HG02610 (cell line): ENCODE data around the gene ANKRD30B.
"Not testable (repeated sequence)": the region's sequence is repeated elsewhere in the genome, so short reads cannot be mapped to it uniquely, and the experiment has no call there.

Experiments used
- ATAC-seq: cut with Tn5 transposase; IDR thresholded peaks from one replicate; pipeline ENCODE4 v1.9.1; 2021; ENCODE audit warnings: mild to moderate bottlenecking, moderate library complexity; ENCODE audit not compliant: unreplicated experiment

Gene ANKRD30B

GRCh38 chr18:14855634-14856033 lies 107.7 kb downstream of the ANKRD30B start:
- not testable (repeated sequence) for ATAC-seq

GRCh38 chr18:14856256-14856655 lies 108.3 kb downstream of the ANKRD30B start:
- ATAC-seq = not testable (repeated sequence)

- not testable (repeated sequence) for ATAC-seq
Measured at GRCh38 chr18:14858514-14858913, 110.5 kb downstream of the ANKRD30B start.

GRCh38 chr18:14859995-14860394 lies 112.0 kb downstream of the ANKRD30B start:
- not testable (repeated sequence) for ATAC-seq

- not testable (repeated sequence) for ATAC-seq
Measured at GRCh38 chr18:14866426-14866825, 118.5 kb downstream of the ANKRD30B start.

GRCh38 chr18:14867988-14868387 lies 120.0 kb downstream of the ANKRD30B start:
- ATAC-seq = not testable (repeated sequence)

- ATAC-seq = not testable (repeated sequence)
Measured at GRCh38 chr18:14868825-14869224, 120.9 kb downstream of the ANKRD30B start.

- ATAC-seq = not testable (repeated sequence)
Measured at GRCh38 chr18:14878826-14879225, 130.9 kb downstream of the ANKRD30B start.

GRCh38 chr18:14900435-14900834 lies 152.5 kb downstream of the ANKRD30B start:
- ATAC-seq = no peak
